Keratinocyte (primary cell): ENCODE measurements around the gene SEC16B.

ENCODE experiments used
- EZH2 ChIP-seq: IDR thresholded peaks from one replicate; pipeline ENCODE4 v1.6.1; 2012; ENCODE audit warnings: inconsistent platforms, mild to moderate bottlenecking, low read length, moderate library complexity
- TF ChIP-seq, protein P1 (sequence below), 3 experiments: IDR thresholded peaks in 1 of 3; conservative IDR thresholded peaks in 1 of 3; optimal IDR thresholded peaks in 1 of 3; 2 replicates in 2 of 3; 3 replicates in 1 of 3; pipeline versions ENCODE3 to v1.5.1; 2011; ENCODE audit warnings: low read length in 3 of 3, mild to moderate bottlenecking in 3 of 3, moderate library complexity in 2 of 3, control low read depth in 1 of 3, inconsistent platforms in 1 of 3; ENCODE audit not compliant: insufficient read depth in 2 of 3; ENCODE audit errors: extremely low read depth in 1 of 3

- TF ChIP-seq, protein P1, sequence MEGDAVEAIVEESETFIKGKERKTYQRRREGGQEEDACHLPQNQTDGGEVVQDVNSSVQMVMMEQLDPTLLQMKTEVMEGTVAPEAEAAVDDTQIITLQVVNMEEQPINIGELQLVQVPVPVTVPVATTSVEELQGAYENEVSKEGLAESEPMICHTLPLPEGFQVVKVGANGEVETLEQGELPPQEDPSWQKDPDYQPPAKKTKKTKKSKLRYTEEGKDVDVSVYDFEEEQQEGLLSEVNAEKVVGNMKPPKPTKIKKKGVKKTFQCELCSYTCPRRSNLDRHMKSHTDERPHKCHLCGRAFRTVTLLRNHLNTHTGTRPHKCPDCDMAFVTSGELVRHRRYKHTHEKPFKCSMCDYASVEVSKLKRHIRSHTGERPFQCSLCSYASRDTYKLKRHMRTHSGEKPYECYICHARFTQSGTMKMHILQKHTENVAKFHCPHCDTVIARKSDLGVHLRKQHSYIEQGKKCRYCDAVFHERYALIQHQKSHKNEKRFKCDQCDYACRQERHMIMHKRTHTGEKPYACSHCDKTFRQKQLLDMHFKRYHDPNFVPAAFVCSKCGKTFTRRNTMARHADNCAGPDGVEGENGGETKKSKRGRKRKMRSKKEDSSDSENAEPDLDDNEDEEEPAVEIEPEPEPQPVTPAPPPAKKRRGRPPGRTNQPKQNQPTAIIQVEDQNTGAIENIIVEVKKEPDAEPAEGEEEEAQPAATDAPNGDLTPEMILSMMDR (optimal IDR thresholded peaks at IDR 0.05 in 1 of 3, IDR thresholded peaks at IDR 0.05 in 1 of 3, conservative IDR thresholded peaks at IDR 0.05 in 1 of 3; ENCODE audit: extremely low read depth in 1 of 3, insufficient read depth in 2 of 3, low read length in 3 of 3) = no peak
- TF ChIP-seq EZH2 = no peak
Measured at GRCh38 chr1:177984761-177985160, 14.9 kb upstream of the SEC16B start.
